HAP-1 (cell line): ENCODE results near the gene REEP5.
"Not testable (repeated sequence)": the region's sequence is repeated elsewhere in the genome, so short reads cannot be mapped to it uniquely, and the experiment has no call there.

Experiments
- DNase-seq, 2 experiments: peaks; one replicate each; pipeline ENCODE4 v3.0.0-alpha.2; 2016 to 2020; ENCODE audit warnings: low spot score in 2 of 2
- H3K27me3 ChIP-seq: fragments of 250-450 bp; sonication (Bioruptor Pico); 2 replicates; pipeline ENCODE4 v1.5.1; 2020; ENCODE audit warnings: low read depth, mild to moderate bottlenecking, moderate library complexity
- H3K36me3 ChIP-seq: fragments of 250-450 bp; sonication (Bioruptor Pico); replicated peaks from 2 replicates; pipeline ENCODE4 v1.5.1; 2020; ENCODE audit warnings: mild to moderate bottlenecking
- H3K4me1 ChIP-seq: fragments of 250-450 bp; sonication (Bioruptor Pico); 2 replicates; pipeline ENCODE4 v1.5.1; 2020; ENCODE audit warnings: mild to moderate bottlenecking
- H3K4me3 ChIP-seq: fragments of 250-450 bp; sonication (Bioruptor Pico); 2 replicates; pipeline ENCODE4 v1.5.1; 2020; ENCODE audit warnings: mild to moderate bottlenecking, moderate library complexity
- H3K9me3 ChIP-seq: fragments of 250-450 bp; sonication (Bioruptor Pico); 2 replicates; pipeline ENCODE4 v1.5.1; 2020; ENCODE audit warnings: mild to moderate bottlenecking, moderate library complexity
- in situ Hi-C: fragments of 300-500 bp; cut with MboI; formaldehyde crosslinking; loops from 3 replicates; pipeline ENCODE4 v1.14.3; 2020; ENCODE audit warnings: low sequenced_read_pairs, inconsistent platforms, mixed read lengths

Gene REEP5

GRCh38 chr5:112892776-112893175 is 29.3 kb downstream of the REEP5 start:
- Histone ChIP-seq H3K9me3 (no peaks in the 10 kb centered on the region), H3K36me3 (peaks cover 21% of the 10 kb centered on the region), H3K4me3 (no peak overlapping the region), H3K4me1 (no peaks in the 10 kb centered on the region), H3K27me3 (no peaks in the 10 kb centered on the region)
- DNase-seq, result no peak
- in situ Hi-C loops, result no loop called here

- H3K4me3 ChIP-seq, DNase-seq, in situ Hi-C loops, H3K27me3 ChIP-seq, H3K9me3 ChIP-seq, H3K4me1 ChIP-seq: not testable (repeated sequence)
- H3K36me3 ChIP-seq, result peaks cover 17% of the 10 kb centered on the region
Observed at GRCh38 chr5:112892066-112892465, 30.0 kb downstream of the REEP5 start.

GRCh38 chr5:112886975-112887374 is 35.1 kb downstream of the REEP5 start:
- H3K9me3 ChIP-seq, result no peaks in the 10 kb centered on the region
- in situ Hi-C loops, result no loop called here
- H3K27me3 ChIP-seq, result no peaks in the 10 kb centered on the region
- DNase-seq, result no peak
- peaks cover 41% of the 10 kb centered on the region for H3K36me3 ChIP-seq
- H3K4me3 ChIP-seq, result no peak overlapping the region
- no peaks in the 10 kb centered on the region for H3K4me1 ChIP-seq

- in situ Hi-C loops, result no loop called here
- H3K4me3 ChIP-seq, result no peak overlapping the region
- H3K9me3 ChIP-seq, result no peaks in the 10 kb centered on the region
- no peaks in the 10 kb centered on the region for H3K27me3 ChIP-seq
- H3K36me3 ChIP-seq, result peaks cover 53% of the 10 kb centered on the region
- no peak for DNase-seq
- no peaks in the 10 kb centered on the region for H3K4me1 ChIP-seq
Observed at GRCh38 chr5:112885001-112885400, 37.0 kb downstream of the REEP5 start.

GRCh38 chr5:112883192-112883591 is 38.8 kb downstream of the REEP5 start:
- peaks cover 63% of the 10 kb centered on the region for H3K36me3 ChIP-seq
- no peaks in the 10 kb centered on the region for H3K27me3 ChIP-seq
- no peaks in the 10 kb centered on the region for H3K9me3 ChIP-seq
- in situ Hi-C loops, result no loop called here
- H3K4me1 ChIP-seq, result no peaks in the 10 kb centered on the region
- H3K4me3 ChIP-seq, result no peak overlapping the region
- no peak for DNase-seq

GRCh38 chr5:112880219-112880964 is 41.6 kb downstream of the REEP5 start:
- Histone ChIP-seq H3K36me3 (peaks cover 70% of the 10 kb centered on the region), H3K4me3 (no peak overlapping the region), H3K27me3 (no peaks in the 10 kb centered on the region), H3K9me3 (no peaks in the 10 kb centered on the region), H3K4me1 (no peaks in the 10 kb centered on the region; the same call in none of the 2 replicates)
- in situ Hi-C loops, result no loop called here
- no peak for DNase-seq

- H3K4me3 ChIP-seq, result no peak overlapping the region
- peaks cover 57% of the 10 kb centered on the region for H3K36me3 ChIP-seq
- H3K27me3 ChIP-seq, result no peaks in the 10 kb centered on the region
- H3K9me3 ChIP-seq, result no peaks in the 10 kb centered on the region
- DNase-seq, result no peak
- H3K4me1 ChIP-seq, result no peaks in the 10 kb centered on the region; the same call in none of the 2 replicates
- in situ Hi-C loops, result no loop called here
Observed at GRCh38 chr5:112878760-112879159, 43.3 kb downstream of the REEP5 start.

GRCh38 chr5:112878101-112878500 is 43.9 kb downstream of the REEP5 start:
- Histone ChIP-seq H3K9me3 (no peaks in the 10 kb centered on the region), H3K27me3 (no peaks in the 10 kb centered on the region), H3K4me3 (no peak overlapping the region), H3K4me1 (no peaks in the 10 kb centered on the region; the same call in none of the 2 replicates), H3K36me3 (peaks cover 54% of the 10 kb centered on the region)
- DNase-seq, result no peak
- in situ Hi-C loops, result no loop called here

GRCh38 chr5:112876362-112876761 is 45.7 kb downstream of the REEP5 start:
- H3K36me3 ChIP-seq, result peaks cover 45% of the 10 kb centered on the region
- no peaks in the 10 kb centered on the region for H3K27me3 ChIP-seq
- no peak for DNase-seq
- H3K4me3 ChIP-seq, result no peak overlapping the region
- in situ Hi-C loops, result no loop called here
- no peaks in the 10 kb centered on the region; the same call in none of the 2 replicates for H3K4me1 ChIP-seq
- H3K9me3 ChIP-seq, result no peaks in the 10 kb centered on the region

GRCh38 chr5:112870966-112871365 is 51.1 kb downstream of the REEP5 start:
- Histone ChIP-seq H3K4me3 (no peak overlapping the region), H3K4me1 (no peaks in the 10 kb centered on the region), H3K27me3 (no peaks in the 10 kb centered on the region), H3K36me3 (peaks cover 45% of the 10 kb centered on the region), H3K9me3 (no peaks in the 10 kb centered on the region)
- in situ Hi-C loops, result no loop called here
- DNase-seq, result no peak

- Histone ChIP-seq H3K27me3 (no peaks in the 10 kb centered on the region), H3K4me3 (no peak overlapping the region), H3K9me3 (no peaks in the 10 kb centered on the region), H3K36me3 (peaks cover 49% of the 10 kb centered on the region), H3K4me1 (no peaks in the 10 kb centered on the region)
- in situ Hi-C loops, result no loop called here
- DNase-seq, result no peak
Observed at GRCh38 chr5:112869948-112870347, 52.1 kb downstream of the REEP5 start.

- DNase-seq, result no peak
- no peaks in the 10 kb centered on the region for H3K9me3 ChIP-seq
- in situ Hi-C loops, result no loop called here
- H3K36me3 ChIP-seq, result peaks cover 69% of the 10 kb centered on the region
- no peaks in the 10 kb centered on the region; the same call in 1 of the 2 replicates for H3K4me1 ChIP-seq
- no peaks in the 10 kb centered on the region for H3K27me3 ChIP-seq
- no peak overlapping the region for H3K4me3 ChIP-seq
Observed at GRCh38 chr5:112867411-112867810, 54.6 kb downstream of the REEP5 start.

- in situ Hi-C loops, result no loop called here
- Histone ChIP-seq H3K9me3 (no peaks in the 10 kb centered on the region), H3K36me3 (peaks cover 69% of the 10 kb centered on the region), H3K4me3 (no peak overlapping the region), H3K4me1 (no peaks in the 10 kb centered on the region; the same call in 1 of the 2 replicates), H3K27me3 (no peaks in the 10 kb centered on the region)
- no peak for DNase-seq
Observed at GRCh38 chr5:112866739-112867138, 55.3 kb downstream of the REEP5 start.

GRCh38 chr5:112865128-112865527 is 56.9 kb downstream of the REEP5 start:
- no peak for DNase-seq
- H3K36me3 ChIP-seq, result peaks cover 65% of the 10 kb centered on the region

More at GRCh38 chr5:112865128-112865527, 56.9 kb downstream of the REEP5 start:
- in situ Hi-C loops, result no loop called here
- no peaks in the 10 kb centered on the region for H3K9me3 ChIP-seq
- peaks cover 5% of the 10 kb centered on the region for H3K4me1 ChIP-seq
- no peak overlapping the region for H3K4me3 ChIP-seq
- H3K27me3 ChIP-seq, result no peaks in the 10 kb centered on the region
